GM12878 (cell line): Measurements from ENCODE around the gene GRPEL2. TPM values are rescaled to one million over a fixed set of nuclear protein-coding genes. Genes with fewer than 3 reads are reported as not detected.
A peak's percentile ranks its signal among the peaks of the same experiment; 100 is the strongest.
"Not testable (repeated sequence)": the region's sequence is repeated elsewhere in the genome, so short reads cannot be mapped to it uniquely, and the experiment has no call there.

Experiments
- ATAC-seq: fragments of 200-7000 bp; cut with Tn5 transposase; 3 replicates; pipeline ENCODE4 v1.9.1; 2020; ENCODE audit warnings: mild to moderate bottlenecking, moderate library complexity
- BruUV-seq: library from RNA; stranded (reverse); fragments of 400-500 nt; replicated peaks from 2 replicates; lab custom pipeline; 2021; lab: Mats Ljungman, UMichigan
- CTCF ChIA-PET: fragments of 300-600 bp; sonication (Branson Sonifier 250); formaldehyde crosslinking; extraction: SDS; loops from one replicate; lab custom pipeline; 2021; ENCODE audit warnings: inconsistent platforms; lab: Yijun Ruan, JAX
- POLR2A ChIA-PET: fragments of 350-600 bp; formaldehyde crosslinking; extraction: SDS; loops from one replicate; lab custom pipeline; 2021; ENCODE audit warnings: inconsistent platforms; lab: Charles Lee
- RAD21 ChIA-PET: fragments of 300-600 bp; sonication (Branson Sonifier 250); formaldehyde crosslinking; loops from one replicate; lab custom pipeline; 2023; ENCODE audit warnings: antibody characterized with exemption; ENCODE audit not compliant: unreplicated experiment; lab: Charles Lee
- SMC1A ChIA-PET: fragments of 300-600 bp; sonication (Branson Sonifier 250); formaldehyde crosslinking; loops from one replicate; lab custom pipeline; 2023; ENCODE audit not compliant: unreplicated experiment, uncharacterized antibody; lab: Charles Lee
- DNase-seq: peaks from one replicate; pipeline ENCODE4 v3.0.0-alpha.2; 2011; ENCODE audit warnings: low read depth, low spot score
- FAIRE-seq: peaks from 3 replicates; lab custom pipeline; 2011; peaks lifted over from hg19 to GRCh38; lab: Jason Lieb, UNC
- H2AFZ ChIP-seq: 2 replicates; pipeline ENCODE4 v1.6.0; 2011; ENCODE audit warnings: low read depth, low read length, control low read depth; ENCODE audit not compliant: control insufficient read depth
- H3K27ac ChIP-seq: 2 replicates; pipeline ENCODE4 v1.5.1; 2011; ENCODE audit warnings: control low read depth; ENCODE audit not compliant: control insufficient read depth, insufficient read depth
- H3K27me3 ChIP-seq, 2 experiments: replicated peaks in 1 of 2; 2 replicates each; pipeline versions ENCODE4 v1.6.0 to v1.6.1; 2011; ENCODE audit warnings: low read length in 1 of 2; ENCODE audit not compliant: control insufficient read depth in 2 of 2, insufficient read depth in 2 of 2
- H3K36me3 ChIP-seq, 2 experiments: 2 replicates each; pipeline ENCODE4 v1.5.1; 2011; ENCODE audit warnings: low read length in 1 of 2; ENCODE audit not compliant: control insufficient read depth in 2 of 2, insufficient read depth in 2 of 2
- H3K4me1 ChIP-seq: 2 replicates; pipeline ENCODE4 v1.6.1; 2011; ENCODE audit warnings: mild to moderate bottlenecking, low read length, moderate library complexity, mixed read lengths; ENCODE audit not compliant: control insufficient read depth, insufficient read depth
- H3K4me2 ChIP-seq: 2 replicates; pipeline ENCODE4 v1.6.0; 2011; ENCODE audit warnings: control low read depth; ENCODE audit not compliant: control insufficient read depth, insufficient read depth
- H3K4me3 ChIP-seq: fragments of 200-600 bp; sonication (generic); 2 replicates; pipeline ENCODE4 v1.5.1; 2016
- H3K79me2 ChIP-seq: 2 replicates; pipeline ENCODE4 v1.6.0; 2011; ENCODE audit warnings: low read length; ENCODE audit not compliant: control insufficient read depth, insufficient read depth
- H3K9ac ChIP-seq: 2 replicates; pipeline ENCODE4 v1.8.0; 2011; ENCODE audit warnings: low read length, control low read depth, mixed read lengths; ENCODE audit not compliant: control insufficient read depth, insufficient read depth
- H3K9me3 ChIP-seq: replicated peaks from 3 replicates; pipeline ENCODE4 v1.5.1; 2011; ENCODE audit warnings: mild to moderate bottlenecking, low read length; ENCODE audit not compliant: control insufficient read depth, insufficient read depth
- H4K20me1 ChIP-seq: 2 replicates; pipeline ENCODE4 v1.6.0; 2011; ENCODE audit not compliant: control insufficient read depth, insufficient read depth
- EP300 ChIP-seq, 2 experiments: fragments of 150-350 bp in 1 of 2; IDR thresholded peaks; 2 replicates each; pipeline ENCODE4 v1.6.1; 2011 to 2012; ENCODE audit warnings: low read depth in 2 of 2, low read length in 2 of 2, borderline replicate concordance in 1 of 2, improper control_type of control experiment in 1 of 2, inconsistent platforms in 1 of 2; ENCODE audit not compliant: control insufficient read depth in 1 of 2
- IKZF2 ChIP-seq, 2 experiments: fragments of 450-650 bp; IDR thresholded peaks; 2 replicates each; pipeline ENCODE4 v1.6.1; 2017; ENCODE audit warnings: mild to moderate bottlenecking in 2 of 2, moderate library complexity in 2 of 2
- POU2F2 ChIP-seq: IDR thresholded peaks from 3 replicates; pipeline ENCODE4 v1.6.1; 2011; ENCODE audit warnings: low read depth, mild to moderate bottlenecking, low read length, borderline replicate concordance
- TCF3 ChIP-seq: IDR thresholded peaks from 2 replicates; pipeline ENCODE4 v1.6.1; 2012; ENCODE audit warnings: low read depth, mild to moderate bottlenecking, low read length, borderline replicate concordance; ENCODE audit not compliant: insufficient read depth
- in situ Hi-C: fragments of 300-500 bp; cut with MboI; formaldehyde crosslinking; loops from 9 replicates; pipeline ENCODE4 v1.14.3; 2018; ENCODE audit warnings: mixed read lengths
- intact Hi-C: fragments of 100-400 bp; cut with micrococcal nuclease; formaldehyde crosslinking; loops from one replicate; pipeline ENCODE4 v1.14.2; 2022; ENCODE audit not compliant: unreplicated experiment
- polyA plus RNA-seq, 11 experiments: library from polyadenylated mRNA; depleted of rRNA in 4 of 11; unstranded in 6 of 11; stranded (reverse) in 5 of 11; fragments of >200 nt; fragmentation: Nextera tagmentation in 4 of 11; fragmentation: Illumina TruSeq in 1 of 11; extraction: Ambion mirVana in 4 of 11; extraction: Trizol in 1 of 11; gene quantifications; 1 replicate in 1 of 11; 2 replicates in 10 of 11; pipeline versions ENCODE4 v1.2.1 to v1.2.3, GENCODE V29; 2011 to 2016; ENCODE audit warnings: inconsistent platforms in 2 of 11, missing spikeins in 2 of 11, low read depth in 1 of 11
- total RNA-seq, 4 experiments: library from RNA; depleted of rRNA in 3 of 4; stranded (reverse); fragments of >200 nt in 3 of 4; fragmentation: Illumina TruSeq in 1 of 4; extraction: Trizol in 1 of 4; gene quantifications; 2 replicates each; pipeline versions ENCODE4 v1.2.1 to v1.2.3, GENCODE V29; 2013 to 2021
- TF ChIP-seq, protein P1 (sequence below): IDR thresholded peaks from 2 replicates; pipeline ENCODE4 v1.6.1; 2011; ENCODE audit warnings: mild to moderate bottlenecking, low read depth, low read length, moderate library complexity; ENCODE audit not compliant: insufficient replicate concordance
- TF ChIP-seq, protein P2 (sequence below): IDR thresholded peaks from 2 replicates; pipeline ENCODE4 v1.6.1; 2011; ENCODE audit warnings: borderline replicate concordance, low read depth, mild to moderate bottlenecking, moderate library complexity, low read length; ENCODE audit not compliant: insufficient read depth, poor library complexity, severe bottlenecking

GRPEL2 gene
- total and polyA plus RNA-seq, 10 of the 15 experiments (the other 5 are each of a cell fraction or from before 2014, with no cell fraction given): 4.4 to 20.2 (median 14.1) TPM

DNA sequence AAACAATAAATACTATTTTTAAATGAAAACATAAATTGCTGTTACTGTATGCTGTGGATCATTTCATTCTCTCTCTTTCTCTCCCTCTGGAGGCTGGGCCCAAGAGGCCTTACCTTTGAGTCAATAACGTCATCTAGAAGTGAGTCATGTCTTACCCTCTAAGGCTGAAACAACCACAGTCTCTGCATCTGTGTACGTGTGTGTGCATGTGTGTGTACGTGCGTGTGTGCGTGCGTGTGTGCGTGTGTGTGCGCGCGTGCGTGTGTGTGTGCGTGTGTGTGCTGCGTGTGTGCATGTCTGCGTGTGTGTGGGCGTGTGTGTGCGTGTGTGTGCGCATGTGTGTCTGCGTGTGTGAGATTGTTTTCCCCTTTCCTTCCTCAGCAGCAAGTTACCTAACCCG, 47.4 kb downstream of the GRPEL2 start (continued):
- TF ChIP-seq, protein P1, sequence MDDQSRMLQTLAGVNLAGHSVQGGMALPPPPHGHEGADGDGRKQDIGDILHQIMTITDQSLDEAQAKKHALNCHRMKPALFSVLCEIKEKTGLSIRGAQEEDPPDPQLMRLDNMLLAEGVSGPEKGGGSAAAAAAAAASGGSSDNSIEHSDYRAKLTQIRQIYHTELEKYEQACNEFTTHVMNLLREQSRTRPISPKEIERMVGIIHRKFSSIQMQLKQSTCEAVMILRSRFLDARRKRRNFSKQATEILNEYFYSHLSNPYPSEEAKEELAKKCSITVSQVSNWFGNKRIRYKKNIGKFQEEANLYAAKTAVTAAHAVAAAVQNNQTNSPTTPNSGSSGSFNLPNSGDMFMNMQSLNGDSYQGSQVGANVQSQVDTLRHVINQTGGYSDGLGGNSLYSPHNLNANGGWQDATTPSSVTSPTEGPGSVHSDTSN: peak; percentile 66
- TF ChIP-seq, protein P2, sequence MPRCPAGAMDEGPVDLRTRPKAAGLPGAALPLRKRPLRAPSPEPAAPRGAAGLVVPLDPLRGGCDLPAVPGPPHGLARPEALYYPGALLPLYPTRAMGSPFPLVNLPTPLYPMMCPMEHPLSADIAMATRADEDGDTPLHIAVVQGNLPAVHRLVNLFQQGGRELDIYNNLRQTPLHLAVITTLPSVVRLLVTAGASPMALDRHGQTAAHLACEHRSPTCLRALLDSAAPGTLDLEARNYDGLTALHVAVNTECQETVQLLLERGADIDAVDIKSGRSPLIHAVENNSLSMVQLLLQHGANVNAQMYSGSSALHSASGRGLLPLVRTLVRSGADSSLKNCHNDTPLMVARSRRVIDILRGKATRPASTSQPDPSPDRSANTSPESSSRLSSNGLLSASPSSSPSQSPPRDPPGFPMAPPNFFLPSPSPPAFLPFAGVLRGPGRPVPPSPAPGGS: peak; percentile 99
- TF ChIP-seq IKZF2 (IDR thresholded peaks at IDR 0.05): peak; percentile 11 to 39; a peak in 1 of 4 replicates
- TF ChIP-seq EP300 (IDR thresholded peaks at IDR 0.05; ENCODE audit: borderline replicate concordance in 1 of 2, control insufficient read depth in 1 of 2, low read depth in 2 of 2, low read length in 2 of 2): peak in 1 of 2 experiments; percentile 59; a peak in 1 of 4 replicates
- peak; percentile 88; the same call in 1 of the 2 replicates for TF ChIP-seq TCF3
- 0 out of 3 replicates have a peak, but pooled peaks have one; percentile 25 for TF ChIP-seq POU2F2

DNA sequence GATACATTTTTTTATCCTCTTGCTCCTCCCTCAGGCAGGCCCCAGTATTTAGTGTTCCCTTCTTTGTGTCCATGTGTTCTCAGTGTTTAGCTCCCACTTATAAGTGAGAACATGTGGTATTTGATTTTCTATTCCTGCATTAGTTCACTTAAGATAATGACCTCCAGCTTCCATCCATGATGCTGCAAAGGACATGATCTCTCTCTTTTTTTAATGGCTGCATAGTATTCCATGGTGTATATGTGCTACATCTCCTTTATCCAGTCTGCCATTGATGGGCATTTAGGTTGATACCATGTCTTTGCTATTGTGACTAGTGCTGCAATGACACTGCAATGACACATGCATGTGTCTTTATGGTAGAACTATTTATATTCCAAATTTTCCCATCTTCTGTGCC, 49.7 kb downstream of the GRPEL2 start:
- in situ Hi-C loops, BruUV-seq, H3K27ac ChIP-seq, H3K27me3 ChIP-seq, H3K79me2 ChIP-seq, intact Hi-C loops, H2AFZ ChIP-seq, H3K4me1 ChIP-seq, H3K36me3 ChIP-seq, FAIRE-seq, H3K4me3 ChIP-seq, ATAC-seq, H4K20me1 ChIP-seq, H3K4me2 ChIP-seq, DNase-seq, RAD21 ChIA-PET, POLR2A ChIA-PET, H3K9me3 ChIP-seq, H3K9ac ChIP-seq: not testable (repeated sequence)
- ChIA-PET CTCF (interaction anchor here (1.4 kb wide), 2 partner anchors 10 to 12 kb away, joined by 3 read pairs; no protein-coding TSS in a partner anchor), SMC1A (interaction anchor here (0.6 kb wide), 1 partner anchor 194 kb away, joined by 3 read pairs; no protein-coding TSS in a partner anchor)
